Activated T-cell treated with anti-CD3 and anti-CD28 coated beads, Interleukin-2, amount 50 U/mL, for 48 hours (primary cell): Measurements from ENCODE around the gene EZH1.
A peak's percentile ranks its signal among the peaks of the same experiment; 100 is the strongest.

ENCODE experiments used
- DNase-seq, 2 experiments: peaks; one replicate each; pipeline ENCODE4 v3.0.0-alpha.2; 2020

EZH1 gene

DNA sequence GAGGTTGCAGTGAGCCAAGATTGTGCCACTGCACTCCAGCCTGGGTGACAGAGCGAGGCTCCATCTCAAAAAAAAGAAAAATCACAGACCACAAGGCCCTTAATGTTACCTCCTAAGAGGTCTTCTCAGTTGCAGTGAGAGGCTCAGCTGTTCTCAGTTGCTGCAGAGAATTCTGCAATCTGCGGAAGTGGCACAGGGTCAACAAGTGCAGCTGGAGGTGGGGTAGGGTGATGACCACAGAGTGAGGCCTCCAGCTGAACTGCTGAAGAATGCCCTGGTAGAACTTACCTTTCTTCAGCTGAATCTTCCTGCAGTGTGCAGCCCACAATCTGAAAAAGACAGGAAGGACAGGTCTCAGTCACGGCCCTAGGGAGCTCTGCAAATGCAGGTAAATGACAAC, 36.3 kb downstream of the EZH1 start:
- no peak for DNase-seq

DNA sequence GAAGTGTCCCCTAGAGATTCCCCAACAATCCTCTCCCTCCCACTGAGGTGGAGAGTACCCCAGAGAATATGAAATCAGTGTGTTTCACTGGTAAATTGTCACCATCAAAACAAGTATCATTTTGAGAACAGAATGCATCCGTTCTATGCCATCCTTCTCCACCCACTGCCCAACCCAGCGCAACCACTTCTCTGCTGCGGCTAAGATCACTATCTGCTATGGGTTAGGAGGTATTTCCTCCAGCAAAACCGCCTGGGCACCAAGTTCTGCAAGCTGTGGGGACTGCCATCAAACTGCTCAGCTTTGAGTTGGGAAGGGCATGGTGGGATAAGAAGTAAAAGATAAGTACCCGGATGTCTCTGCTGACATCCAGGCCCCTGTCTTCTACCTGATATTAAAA, 38.1 kb downstream of the EZH1 start:
- peak; percentile 72 for DNase-seq

DNA sequence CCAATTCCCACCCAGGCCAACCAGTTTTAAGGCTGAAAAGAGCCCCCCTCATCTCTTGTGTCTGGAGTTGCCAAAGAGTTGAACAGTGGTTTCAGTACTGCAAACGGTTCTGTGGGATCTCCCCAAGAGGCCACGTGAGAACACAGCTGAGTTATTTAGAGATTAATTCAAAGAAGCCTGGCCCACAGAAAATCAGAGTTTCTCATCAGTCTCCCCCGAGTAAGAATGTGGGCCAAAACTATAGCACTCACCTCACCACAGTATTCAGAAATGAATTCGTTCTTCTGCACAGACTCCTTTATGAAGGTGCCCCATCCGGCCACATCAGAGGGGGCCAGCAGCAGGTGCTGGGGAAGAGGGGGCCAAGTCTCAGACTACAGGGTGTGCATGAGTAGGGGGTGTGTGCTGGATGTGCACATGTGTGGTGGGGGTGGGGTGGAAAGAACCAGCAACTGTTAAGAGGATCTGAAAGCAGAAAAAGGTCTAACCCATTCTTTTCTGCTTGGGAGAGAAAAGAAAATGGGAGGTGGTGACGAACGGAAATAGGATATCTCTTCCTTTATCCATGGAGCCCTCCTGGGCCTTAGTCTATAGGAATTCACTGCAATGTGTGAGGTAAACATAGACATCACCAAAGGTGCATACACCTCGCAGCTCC, 39.9 kb downstream of the EZH1 start:
- DNase-seq: peak; percentile 62 to 70

DNA sequence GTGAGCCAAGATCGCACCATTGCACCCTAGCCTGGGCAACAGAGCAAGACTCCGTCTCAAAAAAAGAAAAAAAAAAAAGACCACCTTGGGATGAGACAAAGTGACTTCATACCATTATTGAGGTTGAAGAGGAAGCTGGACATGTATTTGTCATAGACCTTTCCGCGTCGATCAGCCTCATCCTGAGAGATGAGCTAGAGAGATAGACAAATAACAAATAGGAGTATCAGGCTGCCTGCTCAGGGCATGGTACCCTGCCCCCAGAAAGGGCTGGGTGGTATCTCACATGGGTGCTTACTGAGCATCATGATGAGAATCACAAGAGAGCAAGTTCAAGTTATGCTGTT, 40.4 kb downstream of the EZH1 start:
- DNase-seq: peak in 1 of 2 experiments; percentile 56

DNA sequence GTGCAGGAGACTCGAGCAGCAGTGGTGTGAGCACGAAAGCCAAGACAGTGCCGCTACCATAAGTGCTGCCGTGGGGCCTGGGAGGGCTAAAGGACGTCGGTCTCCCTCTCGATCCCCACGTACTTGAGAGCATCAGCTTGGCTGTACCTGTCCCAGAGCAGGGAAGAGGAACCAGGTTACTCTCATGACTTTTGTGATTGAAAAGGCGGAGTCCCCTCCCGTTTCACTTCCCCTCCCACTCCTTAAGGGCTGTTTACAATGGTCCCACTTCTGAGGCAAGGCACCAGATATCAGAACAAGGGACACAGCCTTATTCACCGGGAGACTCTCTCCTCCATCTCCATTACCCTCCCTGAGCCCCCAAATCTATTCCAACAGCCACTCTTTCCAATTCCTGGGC, 42.4 kb downstream of the EZH1 start:
- DNase-seq: no peak

DNA sequence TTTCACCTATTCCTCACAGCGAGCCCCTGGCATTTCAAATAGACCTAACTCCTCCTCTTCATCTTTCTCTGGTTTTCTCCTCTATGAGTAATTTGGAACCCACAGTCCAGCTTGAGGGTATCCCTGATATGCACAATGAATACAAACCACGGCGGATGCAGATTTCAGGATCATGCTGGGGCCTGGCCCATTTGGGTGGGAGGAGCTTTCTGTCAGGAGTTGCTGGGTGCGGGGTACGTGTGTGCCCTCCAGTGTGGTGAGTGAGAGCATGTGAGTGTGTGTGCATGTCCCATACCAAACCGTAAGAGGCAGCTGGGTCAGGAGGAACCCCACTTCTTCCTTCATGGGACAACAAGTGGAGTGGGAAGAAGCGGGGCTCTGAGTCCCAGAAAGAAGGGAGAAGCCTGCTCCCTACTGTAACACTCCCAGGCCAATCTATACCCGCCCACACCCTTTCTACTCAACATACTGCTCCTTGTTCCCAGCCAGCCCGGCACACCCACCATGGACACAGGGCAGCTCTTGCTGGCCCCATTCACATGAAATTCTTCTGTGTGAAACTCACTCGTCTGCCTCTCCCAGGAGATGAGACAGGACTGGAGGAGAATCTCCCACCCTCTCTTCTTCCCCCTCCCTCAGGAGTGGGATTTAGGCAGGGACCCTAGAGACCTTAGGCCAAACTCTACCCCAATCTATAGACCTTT, 44.1 kb downstream of the EZH1 start:
- no peak for DNase-seq

DNA sequence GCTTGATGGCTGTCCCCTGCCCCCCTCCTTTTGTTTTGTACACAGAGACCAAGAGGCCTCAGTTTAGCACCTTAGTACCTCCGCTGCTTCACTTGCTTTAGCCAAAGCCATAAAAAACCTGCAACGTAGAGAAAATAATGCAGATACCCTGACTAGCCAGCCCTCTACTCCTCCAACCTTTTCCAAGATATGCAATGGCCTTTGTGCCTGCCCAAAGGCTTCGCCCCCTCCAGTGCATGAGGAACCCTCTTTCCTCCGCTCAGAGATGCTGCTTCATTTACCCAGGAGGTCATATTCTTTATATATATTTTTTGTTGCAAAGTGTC, 45.5 kb downstream of the EZH1 start:
- DNase-seq: no peak

DNA sequence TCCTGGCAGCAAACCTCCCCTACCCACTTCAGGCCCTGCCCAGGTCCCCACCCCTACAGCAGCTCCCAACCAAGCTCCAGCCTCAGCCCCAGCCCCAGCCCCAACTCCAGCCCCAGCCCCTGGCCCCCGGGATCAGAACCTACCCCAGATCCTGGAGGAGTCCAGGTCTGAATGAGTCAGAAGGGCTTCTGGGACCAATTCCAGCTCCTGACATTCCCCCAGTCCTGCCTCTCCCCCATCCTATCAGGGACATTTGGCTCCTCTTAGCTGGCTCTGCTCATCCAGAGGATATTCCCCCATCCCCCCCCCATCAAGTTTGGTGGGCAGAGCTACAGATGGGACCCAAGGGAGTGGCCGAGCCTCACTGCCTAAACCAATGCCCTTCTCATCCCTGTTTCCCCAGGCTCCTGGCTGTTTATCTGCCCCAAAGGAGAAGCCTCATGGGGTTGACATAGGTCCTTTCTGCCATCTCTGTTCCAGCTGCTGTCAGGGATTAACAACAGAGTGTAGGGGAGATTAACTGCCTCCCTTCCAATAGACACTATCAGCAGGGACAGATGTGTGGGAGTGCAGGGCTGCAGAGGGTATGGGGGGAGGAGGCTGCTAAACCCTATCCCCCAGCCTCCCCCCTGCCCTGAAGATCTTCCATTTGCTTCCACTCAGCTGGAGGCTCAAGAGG, 46.0 kb downstream of the EZH1 start:
- no peak for DNase-seq

DNA sequence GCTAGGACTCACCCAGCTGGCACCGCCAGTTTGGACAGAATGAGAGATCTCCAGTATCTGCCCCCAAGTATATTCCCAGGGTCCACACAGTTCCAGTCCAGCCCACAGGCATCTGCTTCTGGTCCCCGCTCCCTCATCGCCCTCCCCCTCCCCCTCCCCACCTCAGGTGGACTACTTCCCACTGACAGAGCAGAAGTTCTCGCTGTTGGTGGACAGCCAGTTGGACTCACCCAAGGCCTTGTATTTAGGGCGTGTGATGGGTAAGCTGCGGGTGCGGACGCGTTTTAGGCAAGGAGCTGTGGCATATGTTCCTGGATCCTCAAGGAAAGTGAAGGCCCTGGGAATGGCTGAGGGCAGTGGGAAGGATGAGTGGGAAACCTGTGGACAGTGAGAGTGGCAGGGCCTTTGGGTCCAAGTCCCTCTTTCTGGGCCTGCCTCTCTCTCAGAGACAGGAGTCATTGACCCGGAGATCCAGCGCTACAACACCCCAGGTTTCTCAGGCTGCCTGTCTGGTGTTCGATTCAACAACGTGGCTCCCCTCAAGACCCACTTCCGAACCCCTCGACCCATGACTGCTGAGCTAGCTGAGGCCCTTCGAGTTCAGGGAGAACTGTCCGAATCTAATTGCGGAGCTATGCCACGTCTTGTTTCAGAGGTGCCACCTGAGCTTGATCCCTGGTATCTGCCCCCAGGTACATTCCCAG, 47.6 kb downstream of the EZH1 start:
- no peak for DNase-seq

DNA sequence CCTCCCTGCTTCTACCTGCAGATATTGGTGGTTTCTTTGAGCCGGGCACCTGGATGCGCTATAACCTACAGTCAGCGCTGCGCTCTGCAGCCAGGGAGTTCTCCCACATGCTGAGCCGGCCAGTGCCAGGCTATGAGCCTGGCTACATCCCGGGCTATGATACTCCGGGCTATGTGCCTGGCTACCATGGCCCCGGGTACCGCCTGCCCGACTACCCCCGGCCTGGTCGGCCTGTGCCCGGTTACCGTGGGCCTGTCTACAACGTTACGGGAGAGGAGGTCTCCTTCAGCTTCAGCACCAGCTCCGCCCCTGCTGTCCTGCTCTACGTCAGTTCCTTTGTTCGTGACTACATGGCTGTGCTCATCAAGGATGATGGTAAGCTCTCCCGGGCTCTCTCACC, 49.3 kb downstream of the EZH1 start:
- no peak for DNase-seq

DNA sequence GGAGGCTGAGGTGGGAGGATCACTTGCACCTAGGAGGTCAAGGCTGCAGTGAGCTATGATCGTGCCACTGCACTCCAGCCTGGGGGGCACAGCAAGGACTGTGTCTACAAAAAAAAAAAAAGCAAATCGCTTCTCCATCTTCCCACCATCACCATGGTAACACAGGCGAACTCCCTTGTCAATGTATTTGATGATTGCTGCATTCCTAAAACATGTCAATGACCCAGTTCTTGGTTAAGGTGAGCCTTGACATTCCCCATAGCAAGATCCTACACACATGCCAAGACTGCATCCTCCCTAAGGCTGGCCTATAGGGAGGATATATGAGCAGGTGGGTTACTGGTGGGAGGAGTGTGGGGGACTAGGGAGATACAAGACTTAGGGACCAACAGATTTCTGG, 50.3 kb downstream of the EZH1 start:
- no peak for DNase-seq

DNA sequence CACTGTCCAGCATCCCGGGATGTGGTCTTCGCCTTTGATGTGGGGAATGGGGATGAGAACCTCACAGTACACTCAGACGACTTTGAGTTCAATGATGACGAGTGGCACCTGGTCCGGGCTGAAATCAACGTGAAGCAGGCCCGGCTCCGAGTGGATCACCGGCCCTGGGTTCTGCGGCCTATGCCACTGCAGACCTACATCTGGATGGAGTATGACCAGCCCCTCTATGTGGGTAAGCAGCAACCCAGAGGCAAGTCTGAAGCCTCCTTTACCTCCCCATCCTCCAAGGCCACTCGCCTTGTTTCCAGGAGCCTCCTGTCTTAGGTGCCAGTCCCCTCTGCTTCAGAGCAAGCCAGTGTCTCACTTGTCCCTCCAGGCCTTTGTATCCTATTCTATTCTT, 52.4 kb downstream of the EZH1 start:
- no peak for DNase-seq

DNA sequence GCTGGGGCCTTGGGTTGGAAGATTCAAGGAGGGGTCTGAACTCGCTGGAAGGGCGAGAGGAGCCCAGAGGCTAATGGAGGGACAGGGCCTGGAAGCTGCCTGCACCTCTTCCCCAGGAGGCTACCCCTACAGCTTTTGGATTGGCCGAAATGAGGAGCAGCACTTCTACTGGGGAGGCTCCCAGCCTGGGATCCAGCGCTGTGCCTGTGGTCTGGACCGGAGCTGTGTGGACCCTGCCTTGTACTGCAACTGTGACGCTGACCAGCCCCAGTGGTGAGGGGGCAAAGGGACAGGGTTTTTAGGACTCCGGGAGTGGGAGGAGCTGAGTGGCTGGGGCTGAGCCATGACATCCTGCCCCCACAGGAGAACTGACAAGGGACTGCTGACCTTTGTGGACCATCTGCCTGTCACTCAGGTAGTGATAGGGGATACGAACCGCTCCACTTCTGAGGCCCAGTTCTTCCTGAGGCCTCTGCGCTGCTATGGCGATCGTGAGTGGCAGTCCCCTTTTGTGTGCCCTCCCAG, 53.8 kb downstream of the EZH1 start:
- no peak for DNase-seq

DNA sequence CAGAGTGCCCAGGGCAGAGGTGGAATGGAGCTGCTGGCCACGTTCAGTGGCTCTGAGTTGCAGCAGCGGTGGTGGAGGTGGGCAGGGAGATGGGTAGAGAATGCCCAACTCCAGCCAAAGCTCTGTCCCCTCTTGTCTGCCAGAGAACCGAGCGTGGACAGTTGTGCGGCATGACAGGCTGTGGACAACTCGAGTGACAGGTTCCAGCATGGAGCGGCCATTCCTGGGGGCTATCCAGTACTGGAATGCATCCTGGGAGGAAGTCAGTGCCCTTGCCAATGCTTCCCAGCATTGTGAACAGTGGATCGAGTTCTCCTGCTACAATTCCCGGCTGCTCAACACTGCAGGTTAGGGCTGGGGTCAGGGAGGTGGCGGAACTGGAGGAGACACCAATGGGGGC, 54.2 kb downstream of the EZH1 start:
- no peak for DNase-seq

DNA sequence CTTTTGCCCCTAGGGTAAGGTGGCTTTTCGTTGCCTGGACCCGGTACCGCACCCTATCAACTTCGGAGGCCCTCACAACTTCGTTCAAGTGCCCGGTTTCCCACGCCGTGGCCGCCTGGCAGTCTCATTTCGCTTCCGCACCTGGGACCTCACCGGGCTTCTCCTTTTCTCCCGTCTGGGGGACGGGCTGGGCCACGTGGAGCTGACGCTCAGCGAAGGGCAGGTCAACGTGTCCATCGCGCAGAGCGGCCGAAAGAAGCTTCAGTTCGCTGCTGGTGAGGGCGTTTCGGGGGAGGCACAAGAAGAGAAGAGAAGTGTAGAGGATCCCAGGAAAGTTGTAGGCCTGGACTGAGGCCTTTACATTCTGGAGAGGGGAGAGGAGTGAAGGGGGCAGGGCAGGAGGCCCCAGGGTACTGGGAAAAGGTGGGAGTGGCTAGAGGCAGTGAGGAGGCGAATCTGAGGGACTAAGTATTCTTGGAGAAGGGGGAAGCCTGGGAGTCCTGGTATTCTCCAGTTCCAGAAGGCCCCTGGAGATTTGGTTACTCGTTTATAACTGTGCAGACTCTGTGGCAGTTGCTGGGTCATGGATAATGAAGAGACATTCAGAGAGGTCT, 57.0 kb downstream of the EZH1 start:
- no peak for DNase-seq

DNA sequence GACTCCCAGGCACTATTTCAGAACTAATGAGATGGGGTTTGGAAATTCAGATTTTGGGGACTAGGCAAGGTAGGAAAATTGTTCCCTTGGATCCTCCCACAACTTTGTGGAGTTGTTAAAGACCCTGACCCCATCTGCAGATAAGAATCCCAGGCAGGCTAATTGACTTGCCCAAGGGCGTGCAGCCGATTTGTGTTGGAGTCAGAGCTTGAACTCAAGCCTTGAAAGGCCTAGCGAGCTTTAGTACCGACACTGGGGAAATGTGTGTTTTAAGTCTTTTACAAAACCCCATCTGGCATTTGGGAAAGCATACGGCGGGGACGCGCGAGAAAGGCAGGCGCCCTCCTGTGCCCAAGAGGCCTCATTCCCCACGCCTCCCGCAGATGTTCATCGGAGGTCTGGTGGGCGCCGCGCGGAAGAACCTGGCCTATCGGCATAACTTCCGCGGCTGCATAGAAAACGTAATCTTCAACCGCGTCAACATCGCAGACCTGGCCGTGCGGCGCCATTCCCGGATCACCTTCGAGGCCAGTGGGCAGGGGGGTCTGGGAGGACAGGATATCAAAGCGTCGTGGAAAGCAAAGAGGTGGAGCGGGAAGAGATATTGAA, 58.2 kb downstream of the EZH1 start:
- DNase-seq: no peak

DNA sequence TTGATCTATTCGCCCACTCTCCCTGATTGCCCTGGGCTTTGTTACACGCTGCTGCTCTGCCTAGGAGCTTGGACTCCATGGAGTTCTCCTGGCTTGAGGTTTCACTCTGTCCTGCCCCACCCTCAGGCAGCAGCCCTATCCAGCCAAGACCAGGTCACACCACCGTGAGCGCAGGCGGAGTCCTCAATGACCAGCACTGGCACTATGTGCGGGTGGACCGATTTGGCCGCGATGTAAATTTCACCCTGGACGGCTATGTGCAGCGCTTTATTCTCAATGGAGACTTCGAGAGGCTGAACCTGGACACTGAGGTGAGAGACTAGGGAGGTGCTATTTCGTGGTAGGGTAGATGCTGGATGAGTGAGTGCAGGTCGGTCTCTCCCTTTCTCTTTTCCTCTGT, 59.0 kb downstream of the EZH1 start:
- no peak for DNase-seq

DNA sequence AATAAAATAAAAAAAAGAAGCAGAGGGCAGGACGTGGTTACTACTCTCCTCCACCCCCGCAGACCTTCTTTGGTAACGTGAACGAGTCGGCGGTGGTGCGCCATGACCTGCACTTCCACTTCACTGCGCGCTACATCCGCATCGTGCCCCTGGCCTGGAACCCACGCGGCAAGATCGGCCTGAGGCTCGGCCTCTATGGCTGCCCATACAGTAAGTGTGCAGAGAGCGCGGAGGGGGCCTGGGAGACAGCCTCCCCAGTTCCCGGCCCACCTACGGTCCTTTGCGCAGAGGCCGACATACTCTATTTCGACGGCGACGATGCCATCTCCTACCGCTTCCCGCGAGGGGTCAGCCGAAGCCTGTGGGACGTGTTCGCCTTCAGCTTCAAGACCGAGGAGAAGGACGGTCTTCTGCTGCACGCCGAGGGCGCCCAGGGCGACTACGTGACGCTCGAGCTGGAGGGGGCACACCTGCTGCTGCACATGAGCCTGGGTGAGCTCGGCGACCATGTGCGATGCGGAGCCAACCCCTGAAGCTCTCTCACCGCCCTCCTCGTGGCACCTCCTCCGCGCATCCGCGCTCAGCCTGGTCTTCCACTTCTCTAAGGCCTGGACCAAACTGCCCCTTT, 59.8 kb downstream of the EZH1 start:
- DNase-seq: no peak

DNA sequence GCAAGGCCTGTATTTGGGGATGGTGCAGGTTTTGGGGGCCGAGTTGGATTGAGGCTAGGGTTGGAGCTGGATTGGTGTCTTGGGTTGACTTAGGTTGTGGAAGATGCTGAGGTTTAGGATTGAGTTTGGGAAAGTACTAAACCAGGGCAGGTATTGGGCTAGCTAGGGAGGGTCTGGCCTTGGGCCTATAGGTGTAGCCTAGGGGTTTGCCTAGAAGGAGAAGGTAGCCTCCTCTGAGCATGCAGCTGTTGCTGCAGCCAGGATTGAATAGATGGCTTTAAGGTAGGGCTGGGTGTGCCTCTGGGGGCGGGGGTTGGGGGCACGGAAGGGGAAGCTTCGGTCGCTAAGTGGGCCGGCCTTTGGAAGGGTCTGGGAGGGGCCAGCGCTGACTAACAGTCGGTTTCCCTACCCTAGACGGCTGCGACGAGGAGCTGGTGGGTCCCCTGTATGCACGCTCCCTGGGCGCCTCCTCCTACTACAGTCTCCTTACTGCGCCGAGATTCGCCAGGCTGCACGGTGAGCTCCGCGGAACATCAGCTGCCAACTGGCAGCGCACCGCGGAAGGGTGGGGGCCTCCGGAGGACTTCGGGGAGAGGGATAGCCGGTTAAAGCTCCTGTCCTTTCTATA, 61.3 kb downstream of the EZH1 start:
- peak in 1 of 2 experiments; percentile 35 for DNase-seq

DNA sequence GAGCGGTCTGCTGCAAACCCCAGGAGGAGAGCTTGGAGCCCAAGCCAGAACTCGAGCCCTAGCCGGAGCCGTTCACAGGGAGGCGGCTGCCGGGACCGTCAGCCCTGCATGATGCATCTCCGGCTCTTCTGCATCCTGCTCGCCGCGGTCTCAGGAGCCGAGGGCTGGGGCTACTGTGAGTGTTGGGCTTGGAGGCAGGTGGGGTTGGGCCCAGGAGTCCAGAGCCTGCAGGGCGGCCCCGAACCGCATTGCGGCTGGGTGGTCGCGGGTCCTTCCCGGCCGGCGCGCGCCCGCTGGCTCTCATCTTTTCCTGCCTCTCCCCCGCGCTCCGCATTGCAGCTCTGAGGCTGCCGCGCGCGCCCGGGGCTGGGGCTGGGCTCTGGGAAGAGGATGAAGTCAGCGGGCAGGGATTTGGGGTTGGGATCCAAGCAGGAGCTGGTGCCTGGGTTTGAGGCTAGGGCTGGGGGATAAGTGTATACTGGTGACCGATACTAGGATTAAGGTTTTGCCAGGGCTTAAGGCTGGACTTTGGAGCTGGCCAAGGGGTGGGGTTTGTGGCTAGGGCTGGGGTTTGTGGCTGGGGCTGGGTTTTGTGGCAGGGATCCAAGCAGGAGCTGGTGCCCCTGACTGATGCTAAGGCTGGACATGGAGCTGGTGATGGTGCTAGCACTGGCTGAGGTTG, 62.0 kb downstream of the EZH1 start:
- peak; percentile 46 to 61 for DNase-seq
